Measurements from ENCODE around the gene PAX4.
A peak's percentile ranks its signal among the peaks of the same experiment; 100 is the strongest.

Gene PAX4

GRCh38 chr7:127628445-127628844 lies 10.5 kb upstream of the PAX4 start:
- DNase-seq = peak; percentile 11

GRCh38 chr7:127625331-127625730 lies 7.4 kb upstream of the PAX4 start:
- DNase-seq = no peak

GRCh38 chr7:127620406-127621233 lies 2.7 kb upstream of the PAX4 start:
- no peak for DNase-seq

- no peak for DNase-seq
Observed at GRCh38 chr7:127619681-127620405, 1.9 kb upstream of the PAX4 start.

GRCh38 chr7:127618775-127619174 lies 833 bp upstream of the PAX4 start:
- no peak for DNase-seq

- no peak for DNase-seq
Observed at GRCh38 chr7:127616724-127617123, 1.2 kb downstream of the PAX4 start.

- no peak for DNase-seq
Observed at GRCh38 chr7:127612263-127612662, 5.7 kb downstream of the PAX4 start.

GRCh38 chr7:127609297-127609696 lies 8.6 kb downstream of the PAX4 start:
- no peak for DNase-seq

GRCh38 chr7:127608446-127608845 lies 9.5 kb downstream of the PAX4 start:
- no peak for DNase-seq

GRCh38 chr7:127600885-127601284 lies 17.1 kb downstream of the PAX4 start:
- no peak for DNase-seq

GRCh38 chr7:127598318-127598717 lies 19.6 kb downstream of the PAX4 start:
- no peak for DNase-seq

GRCh38 chr7:127595737-127596136 lies 22.2 kb downstream of the PAX4 start:
- no peak for DNase-seq

- no peak for DNase-seq
Observed at GRCh38 chr7:127594490-127594889, 23.5 kb downstream of the PAX4 start.

GRCh38 chr7:127592550-127592949 lies 25.4 kb downstream of the PAX4 start:
- no peak for DNase-seq

- DNase-seq = no peak
Observed at GRCh38 chr7:127591591-127591990, 26.4 kb downstream of the PAX4 start.

GRCh38 chr7:127591189-127591588 lies 26.8 kb downstream of the PAX4 start:
- DNase-seq = no peak

GRCh38 chr7:127589896-127590295 lies 28.0 kb downstream of the PAX4 start:
- no peak for DNase-seq

GRCh38 chr7:127588697-127589482 lies 29.1 kb downstream of the PAX4 start:
- DNase-seq = peak; percentile 65

GRCh38 chr7:127588019-127588696 lies 29.8 kb downstream of the PAX4 start, which contains the start of gene ARF5:
Gene ARF5 (plus strand): TSS chr7:127588411. CDS start chr7:127588499, 88 bp downstream.
- DNase-seq = peak; percentile 87

- no peak for DNase-seq
Observed at GRCh38 chr7:127587663-127588018, 30.3 kb downstream of the PAX4 start.

- no peak for DNase-seq
Observed at GRCh38 chr7:127586346-127586745, 31.6 kb downstream of the PAX4 start.
